Left ventricle myocardium inferior (tissue), 1 donor: ENCODE measurements around the gene PPP6C. TPM values are rescaled to one million over a fixed set of nuclear protein-coding genes. Genes with fewer than 3 reads are reported as not detected.
"Not testable (repeated sequence)": the region's sequence is repeated elsewhere in the genome, so short reads cannot be mapped to it uniquely, and the experiment has no call there.

Source experiments
- DNase-seq: peaks from one replicate; pipeline ENCODE4 v3.0.0-alpha.2; 2020
- H3K27ac ChIP-seq: fragments of 200-600 bp; replicated peaks from 2 replicates; pipeline ENCODE4 v1.8.0; 2021
- H3K27me3 ChIP-seq: fragments of 200-600 bp; 2 replicates; pipeline ENCODE4 v1.8.0; 2021; ENCODE audit warnings: low read depth
- H3K36me3 ChIP-seq: fragments of 200-600 bp; 2 replicates; pipeline ENCODE4 v1.8.0; 2021
- H3K4me1 ChIP-seq: fragments of 200-600 bp; 2 replicates; pipeline ENCODE4 v1.8.0; 2021
- H3K4me3 ChIP-seq: fragments of 200-600 bp; 2 replicates; pipeline ENCODE4 v1.8.0; 2021; ENCODE audit warnings: mild to moderate bottlenecking, moderate library complexity
- H3K9me3 ChIP-seq: fragments of 200-600 bp; replicated peaks from 2 replicates; pipeline ENCODE4 v1.8.0; 2021
- intact Hi-C: fragments of 100-400 bp; cut with micrococcal nuclease; formaldehyde crosslinking; loops from one replicate; pipeline ENCODE4 v1.11.0; 2022
- long read RNA-seq: library from polyadenylated mRNA; unstranded; transcript quantifications from one replicate; pipeline ENCODE4 v2.0.0, GENCODE V29; 2021
- total RNA-seq: library from RNA; stranded (reverse); fragmentation: NEBNext Ultra II Directional; extraction: Animal tissue kit (Norgen Biotek cat#: 25700); gene quantifications from one replicate; pipeline ENCODE4 v1.2.1, GENCODE V29; 2021
- TF ChIP-seq, protein P1 (sequence below): fragments of 200-600 bp; IDR thresholded peaks from 2 replicates; pipeline ENCODE4 v1.8.0; 2021; ENCODE audit warnings: antibody characterized with exemption, mild to moderate bottlenecking, borderline replicate concordance
- donor health status: DM: no; HTN: yes; CAD: no; lungs with severe emphysema.

The PPP6C gene
- total RNA-seq: 36.4 TPM
- long read RNA-seq, full-length matches to known transcripts: 45 of 50 reads
- long read RNA-seq, partial matches to known transcripts: 1 of 50 reads
- long read RNA-seq, other reads (novel, unspliced or antisense): 4 of 50 reads

DNA sequence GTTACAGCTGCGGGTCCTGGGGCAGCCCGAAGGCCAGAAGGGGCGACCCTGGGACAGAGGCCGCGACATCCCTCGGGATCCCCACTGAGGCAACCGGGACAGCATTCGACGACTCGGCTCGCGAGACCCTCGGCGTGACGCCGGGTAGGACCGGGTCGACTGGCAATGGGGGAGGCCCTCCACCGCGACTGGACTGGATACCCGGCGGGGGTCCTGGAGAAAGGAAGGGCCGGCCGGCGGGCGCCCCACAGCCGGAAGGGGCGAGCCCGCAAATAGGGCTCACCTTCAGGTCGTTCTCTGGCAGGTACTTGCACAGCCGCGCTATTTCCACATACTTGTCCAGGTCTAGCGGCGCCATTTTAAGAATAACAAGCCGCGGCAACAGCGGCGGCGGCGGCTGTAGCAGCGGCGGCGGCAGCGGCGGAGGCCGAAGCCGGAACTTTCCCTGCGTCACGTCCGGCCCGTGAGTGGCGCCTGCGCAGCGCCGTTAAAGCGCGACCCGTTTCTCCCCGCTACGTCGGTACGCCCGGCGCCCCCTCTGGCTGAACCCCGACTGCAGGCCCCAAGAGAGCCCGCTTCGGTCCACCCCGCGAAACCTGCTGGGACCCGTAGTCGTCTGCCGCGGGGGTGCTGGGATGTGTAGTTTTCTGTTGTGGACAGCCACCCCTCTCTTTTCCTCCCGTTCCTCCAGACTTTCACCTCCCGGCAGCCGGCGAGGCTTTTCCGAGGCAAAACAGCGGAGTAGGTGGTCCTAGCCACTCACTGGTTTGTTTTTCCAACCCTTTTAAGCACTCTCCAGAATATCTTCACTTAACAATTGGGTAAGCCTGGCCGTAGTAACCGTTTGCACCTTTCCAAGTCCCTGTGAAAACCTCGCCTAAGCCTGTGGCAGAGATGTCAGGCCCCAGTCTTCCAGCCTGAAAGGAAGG, at the start of gene PPP6C:
Gene PPP6C, minus strand, starts transcription at position 443 of the 929 bp plus-strand sequence. Its CDS starts 85 bp downstream, at position 358.
- DNase-seq: peak; percentile 98
- Histone ChIP-seq H3K27ac (peak within 1 kb of the TSS; percentile 96), H3K4me3 (peak within 1 kb of the TSS; percentile 96), H3K27me3 (no peaks in the 10 kb centered on the region), H3K36me3 (no peaks in the 10 kb centered on the region), H3K9me3 (no peaks in the 10 kb centered on the region), H3K4me1 (peaks cover 59% of the 10 kb centered on the region)
- TF ChIP-seq, protein P1, sequence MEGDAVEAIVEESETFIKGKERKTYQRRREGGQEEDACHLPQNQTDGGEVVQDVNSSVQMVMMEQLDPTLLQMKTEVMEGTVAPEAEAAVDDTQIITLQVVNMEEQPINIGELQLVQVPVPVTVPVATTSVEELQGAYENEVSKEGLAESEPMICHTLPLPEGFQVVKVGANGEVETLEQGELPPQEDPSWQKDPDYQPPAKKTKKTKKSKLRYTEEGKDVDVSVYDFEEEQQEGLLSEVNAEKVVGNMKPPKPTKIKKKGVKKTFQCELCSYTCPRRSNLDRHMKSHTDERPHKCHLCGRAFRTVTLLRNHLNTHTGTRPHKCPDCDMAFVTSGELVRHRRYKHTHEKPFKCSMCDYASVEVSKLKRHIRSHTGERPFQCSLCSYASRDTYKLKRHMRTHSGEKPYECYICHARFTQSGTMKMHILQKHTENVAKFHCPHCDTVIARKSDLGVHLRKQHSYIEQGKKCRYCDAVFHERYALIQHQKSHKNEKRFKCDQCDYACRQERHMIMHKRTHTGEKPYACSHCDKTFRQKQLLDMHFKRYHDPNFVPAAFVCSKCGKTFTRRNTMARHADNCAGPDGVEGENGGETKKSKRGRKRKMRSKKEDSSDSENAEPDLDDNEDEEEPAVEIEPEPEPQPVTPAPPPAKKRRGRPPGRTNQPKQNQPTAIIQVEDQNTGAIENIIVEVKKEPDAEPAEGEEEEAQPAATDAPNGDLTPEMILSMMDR: peak; percentile 74
- intact Hi-C loops: no loop called here

GRCh38 chr9:125238915-125239446, 49.4 kb upstream of the PPP6C start:
- TF ChIP-seq, protein P1: no peak
- H3K27me3 ChIP-seq: no peaks in the 10 kb centered on the region
- no peak for DNase-seq
- H3K27ac ChIP-seq: no peak overlapping the region
- peaks cover 75% of the 10 kb centered on the region for H3K4me1 ChIP-seq
- H3K9me3 ChIP-seq: no peaks in the 10 kb centered on the region
- peaks cover 62% of the 10 kb centered on the region for H3K36me3 ChIP-seq
- H3K4me3 ChIP-seq: peak overlapping the region; percentile 94
- intact Hi-C loops: no loop called here

- peaks cover 75% of the 10 kb centered on the region for H3K4me1 ChIP-seq
- peak overlapping the region; percentile 16 for H3K27ac ChIP-seq
- H3K36me3 ChIP-seq: peaks cover 67% of the 10 kb centered on the region
- TF ChIP-seq, protein P1: no peak
- no peaks in the 10 kb centered on the region for H3K9me3 ChIP-seq
- no peaks in the 10 kb centered on the region for H3K27me3 ChIP-seq
- H3K4me3 ChIP-seq: peak overlapping the region; percentile 94
- intact Hi-C loops: no loop called here
- DNase-seq: no peak
Measured at GRCh38 chr9:125238127-125238914, 48.7 kb upstream of the PPP6C start.

DNA sequence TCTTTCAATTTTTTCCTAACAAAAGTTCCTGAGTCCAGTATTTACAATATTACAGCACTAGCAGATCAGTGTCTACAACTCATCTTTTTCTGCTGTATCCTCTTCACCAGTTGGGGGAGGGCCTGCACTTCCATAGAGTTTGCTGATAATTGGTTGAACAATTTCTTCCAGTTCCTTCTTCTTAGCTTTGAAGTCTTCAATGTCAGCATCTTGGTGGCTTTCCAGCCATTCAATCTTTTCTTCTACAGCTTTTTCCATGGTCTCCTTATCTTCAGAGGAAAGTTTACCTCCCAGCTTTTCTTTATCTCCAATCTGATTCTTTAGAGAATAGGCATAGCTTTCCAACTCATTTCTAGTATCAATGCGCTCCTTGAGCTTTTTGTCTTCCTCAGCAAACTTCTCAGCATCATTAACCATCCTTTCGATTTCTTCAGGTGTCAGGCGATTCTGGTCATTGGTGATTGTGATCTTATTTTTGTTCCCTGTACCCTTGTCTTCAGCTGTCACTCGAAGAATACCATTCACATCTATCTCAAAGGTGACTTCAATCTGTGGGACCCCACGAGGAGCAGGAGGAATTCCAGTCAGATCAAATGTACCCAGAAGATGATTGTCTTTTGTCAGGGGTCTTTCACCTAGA, 47.0 kb upstream of the PPP6C start:
- DNase-seq, H3K27ac ChIP-seq, intact Hi-C loops: not testable (repeated sequence)

GRCh38 chr9:125235804-125236519, 46.4 kb upstream of the PPP6C start:
- peak overlapping the region; percentile 94 for H3K4me3 ChIP-seq
- intact Hi-C loops: no loop called here
- peaks cover 64% of the 10 kb centered on the region for H3K4me1 ChIP-seq
- no peaks in the 10 kb centered on the region for H3K27me3 ChIP-seq
- TF ChIP-seq, protein P1: no peak
- H3K36me3 ChIP-seq: peaks cover 83% of the 10 kb centered on the region
- no peak for DNase-seq
- no peaks in the 10 kb centered on the region for H3K9me3 ChIP-seq
- H3K27ac ChIP-seq: no peak overlapping the region

More for the DNA sequence above, 47.0 kb upstream of the PPP6C start:
- Histone ChIP-seq H3K4me1 (peaks cover 66% of the 10 kb centered on the region), H3K36me3 (peaks cover 78% of the 10 kb centered on the region), H3K4me3 (peak overlapping the region; percentile 94)
- not testable (repeated sequence) for H3K27me3 ChIP-seq, H3K9me3 ChIP-seq

GRCh38 chr9:125234099-125234498, 44.5 kb upstream of the PPP6C start:
- intact Hi-C loops, H3K27me3 ChIP-seq, H3K9me3 ChIP-seq, H3K4me3 ChIP-seq, DNase-seq, H3K27ac ChIP-seq: not testable (repeated sequence)
- peaks cover 88% of the 10 kb centered on the region for H3K36me3 ChIP-seq
- H3K4me1 ChIP-seq: peaks cover 45% of the 10 kb centered on the region
